Stimulated activated CD4-positive, alpha-beta T cell treated with anti-CD3 and anti-CD28 coated beads, Interleukin-12 subunit alpha, Interleukin-12 subunit beta, amount 100 ng/mL, for 48 hours (primary cell): ENCODE measurements around the gene DMGDH.

ENCODE experiments used
- DNase-seq, 3 donors: peaks; one replicate each; pipeline ENCODE4 v3.0.0-alpha.2; 2020; ENCODE audit warnings: low read depth in 2 of 3, low spot score in 1 of 3

Gene DMGDH

DNA sequence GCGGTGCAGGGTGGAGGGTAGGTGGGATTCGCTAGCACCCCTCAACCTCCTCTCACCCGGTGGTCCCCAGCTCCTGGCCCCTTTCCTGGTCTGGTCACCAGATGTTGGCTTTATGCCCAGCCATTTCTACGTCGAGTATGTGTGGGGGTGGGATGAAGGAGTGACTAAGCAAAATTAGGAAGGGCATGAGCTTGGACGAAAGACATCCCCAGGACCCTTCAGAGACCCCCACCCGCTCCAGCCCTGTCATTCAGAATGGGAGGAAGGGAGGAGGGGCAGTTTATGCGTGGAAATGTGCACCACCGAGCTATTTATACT, 835 bp upstream of the DMGDH start:
- no peak for DNase-seq

DNA sequence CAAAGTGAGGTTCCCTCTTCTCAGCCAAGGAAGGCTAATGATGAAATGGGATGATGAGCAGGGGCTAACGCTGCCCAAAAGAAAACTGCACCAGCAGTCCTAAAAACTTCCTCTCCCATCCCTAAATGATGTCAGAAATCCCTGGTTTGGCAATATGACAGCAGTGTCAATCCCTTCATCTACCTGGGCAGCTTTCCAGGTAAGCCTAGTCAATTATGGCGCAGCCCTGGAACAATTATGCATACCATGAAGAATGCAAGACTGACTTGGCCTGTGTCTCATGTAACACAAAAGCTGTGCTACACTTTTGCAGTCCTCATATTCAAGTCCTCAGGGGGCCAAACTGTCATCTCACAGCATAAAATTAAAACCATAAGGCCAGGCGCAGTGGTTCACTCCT, 7.0 kb downstream of the DMGDH start:
- no peak for DNase-seq

DNA sequence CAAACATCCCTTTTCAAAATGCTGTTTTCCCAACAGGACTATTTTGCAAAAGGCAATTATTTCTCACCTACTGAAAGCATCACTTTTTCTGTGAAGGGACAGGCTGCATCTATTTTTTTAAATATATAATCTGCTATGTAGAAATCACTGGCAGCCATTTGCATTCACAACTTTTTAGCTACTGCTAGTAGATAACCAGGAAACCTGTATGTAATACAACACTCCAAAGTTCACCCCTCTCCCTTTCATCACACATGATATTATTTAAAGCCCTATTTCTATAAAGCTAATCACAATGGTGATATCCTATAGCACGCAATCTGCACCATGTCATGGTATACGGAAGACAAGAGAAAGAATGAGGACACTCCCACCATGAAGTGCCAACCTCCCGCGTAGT, 9.8 kb downstream of the DMGDH start:
- no peak for DNase-seq

DNA sequence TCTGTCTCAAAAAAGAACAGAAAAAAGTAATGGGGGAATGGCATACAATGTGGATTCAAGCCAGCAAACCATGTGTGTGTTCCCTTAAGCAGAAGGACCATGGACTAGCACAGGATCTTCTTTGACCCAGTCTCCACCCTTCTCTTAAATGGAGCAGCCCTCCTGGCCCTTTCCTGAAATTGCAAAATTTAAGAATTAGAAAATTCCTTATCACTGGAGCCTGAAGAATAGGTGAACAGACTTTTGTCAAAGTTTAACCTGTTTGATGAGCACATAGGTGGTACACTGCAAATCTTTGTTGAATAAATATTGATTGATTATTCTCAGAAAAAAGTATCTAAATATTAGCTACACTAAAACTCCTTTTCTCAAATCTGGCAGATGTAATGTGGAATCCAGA, 12.6 kb downstream of the DMGDH start:
- no peak for DNase-seq

DNA sequence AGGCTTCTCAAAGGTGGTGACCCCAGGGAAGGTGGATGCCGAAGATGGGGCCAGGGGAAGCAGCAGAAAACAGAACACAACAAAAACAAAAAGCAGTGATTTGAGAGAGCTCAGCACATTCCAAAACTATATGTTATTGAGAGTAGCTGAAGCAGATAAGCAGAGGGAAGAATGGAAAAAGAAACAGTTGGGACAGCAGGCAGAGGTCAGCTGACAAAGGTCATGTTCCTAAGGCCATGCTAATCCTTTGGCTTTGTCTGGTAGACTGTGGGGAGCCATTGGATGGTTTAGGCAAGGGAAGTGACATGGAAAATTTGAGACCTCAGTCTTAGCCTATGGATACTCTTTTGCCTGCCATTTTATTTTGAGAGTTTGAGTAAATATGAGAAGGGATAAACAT, 14.5 kb downstream of the DMGDH start:
- DNase-seq, result no peak

DNA sequence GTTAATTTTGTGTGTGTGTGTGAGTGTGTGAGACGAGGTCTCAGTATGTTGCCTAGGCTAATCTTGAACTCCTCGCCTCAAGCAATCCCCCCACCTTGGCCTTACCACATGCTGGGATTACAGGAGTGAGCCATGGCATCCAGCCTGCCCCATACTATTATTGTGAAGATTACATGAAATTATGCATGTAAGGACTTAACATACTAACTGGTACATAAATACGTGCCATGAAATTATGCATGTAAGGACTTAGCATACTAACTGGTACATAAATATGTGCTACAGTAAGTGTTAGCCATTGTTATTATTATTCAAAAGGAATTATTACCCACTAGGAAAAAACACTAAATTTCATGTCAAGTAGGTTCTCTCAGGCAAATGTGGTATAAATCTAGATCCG, 16.2 kb downstream of the DMGDH start:
- no peak for DNase-seq

DNA sequence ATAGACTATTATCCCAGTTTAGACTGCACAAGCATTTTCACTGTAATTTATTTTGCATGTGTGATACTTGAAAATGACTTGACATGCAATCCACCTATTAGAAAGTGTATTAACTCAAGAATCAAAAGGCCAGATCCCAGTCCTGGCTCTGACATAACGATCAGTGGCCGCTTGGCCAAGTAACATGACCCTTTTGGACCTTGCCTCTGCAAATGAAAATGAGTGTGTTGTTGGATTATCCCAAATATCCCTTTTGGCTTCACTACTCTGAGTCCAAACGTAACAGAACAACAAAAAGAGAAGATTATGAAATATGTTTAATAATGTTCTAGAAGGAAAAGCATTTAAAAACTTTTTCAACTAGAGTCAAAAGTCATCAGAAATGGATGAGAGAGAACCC, 19.0 kb downstream of the DMGDH start:
- DNase-seq, result no peak

DNA sequence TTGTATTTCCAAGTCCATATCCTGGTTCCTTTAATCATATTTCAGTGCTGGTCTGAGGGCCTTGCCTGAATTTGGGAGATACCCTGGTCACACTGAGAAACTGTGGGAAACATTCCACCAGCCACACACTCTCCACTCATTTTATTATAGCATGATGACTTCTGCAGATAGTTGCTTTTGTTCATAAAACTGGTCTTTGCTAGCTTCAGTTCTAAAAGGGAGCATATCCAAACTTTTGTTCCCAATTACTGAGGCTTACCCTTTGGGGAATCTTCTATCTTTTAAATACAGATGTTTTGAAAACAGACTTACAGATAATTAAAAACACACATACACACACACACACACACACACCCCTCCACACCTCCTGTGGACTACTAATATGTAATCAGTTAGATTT, 21.0 kb downstream of the DMGDH start:
- no peak for DNase-seq

DNA sequence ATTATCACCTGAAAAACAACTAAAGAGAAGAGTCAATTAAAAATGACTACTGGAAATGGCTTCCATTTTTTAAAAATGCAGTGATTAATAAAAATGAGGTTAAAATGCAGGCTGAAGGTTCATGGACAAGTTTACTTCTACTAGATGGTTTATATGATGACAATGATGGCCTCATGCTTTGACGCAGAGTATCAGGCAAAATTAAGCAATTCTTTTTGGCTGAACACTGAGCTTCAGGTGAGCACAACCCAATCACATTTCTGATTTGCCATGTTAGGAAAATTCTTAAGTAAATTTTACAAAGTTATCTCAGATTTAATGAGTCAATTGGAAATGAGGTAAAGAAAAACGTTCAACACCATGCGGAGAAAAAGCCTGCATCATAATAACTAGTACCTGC, 22.3 kb downstream of the DMGDH start:
- DNase-seq, result no peak

DNA sequence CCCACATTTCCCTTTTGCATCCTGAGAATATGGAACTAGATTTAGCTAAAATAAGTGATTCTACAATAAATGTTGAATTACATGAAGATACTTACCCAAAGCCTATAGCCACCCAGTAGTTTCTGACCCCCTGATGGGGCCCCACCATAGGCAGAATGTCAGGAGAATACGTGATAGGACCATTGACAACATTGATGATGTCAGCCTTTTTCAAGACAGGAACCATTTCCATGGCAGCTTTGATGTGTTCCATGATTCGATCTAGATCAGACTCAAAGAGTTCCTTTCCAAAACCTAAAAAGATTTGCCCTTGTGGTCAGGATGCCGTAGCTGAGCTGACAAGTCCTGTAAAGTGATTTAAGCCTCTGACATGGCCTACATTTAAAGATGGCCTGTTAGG, 27.3 kb downstream of the DMGDH start:
- DNase-seq, result no peak

DNA sequence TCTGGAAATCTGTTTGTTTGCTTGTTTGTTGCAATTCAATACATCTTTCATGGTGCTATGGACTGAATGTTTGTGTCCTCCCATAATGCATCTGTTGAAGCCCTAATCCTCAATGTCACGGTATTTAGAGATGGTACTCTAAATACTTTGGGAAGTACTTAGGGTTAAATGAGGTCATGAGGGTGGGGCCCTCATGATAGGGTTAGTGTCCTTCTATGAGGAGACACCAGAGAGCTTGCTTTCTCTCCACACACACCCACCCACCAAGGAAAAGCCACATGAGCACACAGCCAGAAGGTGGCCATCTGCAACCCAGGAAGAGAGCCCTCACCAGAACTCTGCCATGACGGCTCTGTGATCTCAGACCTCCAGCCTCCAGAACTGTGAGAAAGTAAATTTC, 32.7 kb downstream of the DMGDH start:
- DNase-seq, result no peak

DNA sequence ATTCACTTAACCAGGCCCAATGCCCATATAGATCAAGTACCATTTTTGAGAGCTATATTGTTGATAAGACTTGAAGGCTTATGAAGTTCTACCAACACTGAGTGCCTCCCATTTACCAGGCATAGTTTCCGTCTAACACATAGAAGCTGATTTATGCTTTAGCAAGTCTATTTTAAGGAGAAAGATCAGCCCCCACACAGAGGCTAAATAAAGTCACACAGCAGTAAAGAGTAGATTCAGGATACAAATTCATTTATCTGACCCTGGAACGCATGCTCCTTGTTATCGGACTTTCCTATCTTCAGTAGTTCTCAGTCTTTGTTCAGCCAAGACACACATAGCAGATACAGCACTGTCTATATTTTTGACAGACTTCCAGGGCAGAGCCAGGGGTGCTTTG, 34.2 kb downstream of the DMGDH start:
- DNase-seq, result no peak

DNA sequence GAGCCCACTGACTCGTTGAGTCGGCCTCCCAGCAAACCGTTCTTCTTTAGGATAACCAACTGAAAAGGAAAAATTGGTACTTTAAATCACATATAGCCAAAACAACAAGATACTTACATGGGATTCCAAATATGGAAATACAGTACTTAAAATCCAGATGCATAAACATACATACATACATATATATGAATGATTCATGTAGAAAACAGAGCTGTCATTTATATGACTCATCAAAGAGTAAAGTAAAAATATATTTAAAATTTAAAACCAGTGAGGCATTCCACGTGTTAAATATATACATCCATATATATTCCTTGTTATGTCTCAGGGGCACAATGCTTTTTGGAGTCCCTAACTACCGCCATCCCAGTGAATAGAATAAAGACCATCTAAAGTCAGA, 36.7 kb downstream of the DMGDH start:
- DNase-seq, result no peak

DNA sequence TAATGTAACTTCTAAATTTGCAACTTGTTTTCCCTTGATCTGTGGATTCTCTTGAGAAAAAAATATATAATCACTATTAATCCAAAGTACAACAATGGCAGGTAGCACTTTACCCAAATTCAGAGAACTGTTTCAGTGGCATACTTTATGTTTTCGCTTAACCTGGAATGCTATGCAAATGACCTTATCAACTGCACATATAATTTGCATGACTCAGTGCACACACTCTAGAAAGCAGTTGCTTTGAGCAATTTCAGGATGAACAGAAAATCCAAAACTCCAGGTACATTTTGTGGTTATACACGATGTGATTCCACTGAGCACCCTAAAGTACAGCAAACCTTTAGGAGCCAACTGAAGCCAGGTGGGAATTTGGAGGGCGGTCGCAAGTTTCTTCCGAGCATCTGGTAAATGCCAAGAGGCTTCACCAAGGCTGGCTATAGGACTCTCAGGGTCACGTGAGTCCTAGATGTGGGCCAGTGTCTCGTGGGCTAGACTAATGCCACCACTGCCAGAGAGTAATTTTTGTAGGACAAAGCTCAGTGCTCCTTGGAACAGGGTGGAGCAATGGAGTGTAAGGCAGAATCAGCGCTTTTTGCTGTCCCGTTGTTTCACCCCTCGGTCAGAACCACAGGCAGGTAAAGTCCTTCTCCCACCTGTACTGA, 37.3 kb downstream of the DMGDH start:
- no peak for DNase-seq

DNA sequence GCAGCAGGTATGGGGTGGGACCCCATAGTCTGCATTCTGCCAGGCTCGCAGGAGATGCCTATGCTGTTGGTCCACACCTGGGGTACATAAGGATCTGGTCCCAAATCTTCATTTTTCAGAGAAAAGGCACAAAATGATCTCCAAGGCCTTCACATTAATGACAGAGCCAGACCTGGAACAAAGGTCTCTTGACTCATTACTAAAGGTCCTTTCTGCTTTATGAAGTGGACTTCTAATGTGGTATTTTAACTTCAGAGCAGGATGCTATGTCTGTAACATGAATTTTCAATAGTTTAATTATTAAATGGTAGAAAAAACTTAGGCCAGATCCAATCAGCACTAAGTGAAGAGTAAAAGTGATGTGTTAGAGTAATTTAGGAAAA, 38.0 kb downstream of the DMGDH start:
- DNase-seq, result no peak

DNA sequence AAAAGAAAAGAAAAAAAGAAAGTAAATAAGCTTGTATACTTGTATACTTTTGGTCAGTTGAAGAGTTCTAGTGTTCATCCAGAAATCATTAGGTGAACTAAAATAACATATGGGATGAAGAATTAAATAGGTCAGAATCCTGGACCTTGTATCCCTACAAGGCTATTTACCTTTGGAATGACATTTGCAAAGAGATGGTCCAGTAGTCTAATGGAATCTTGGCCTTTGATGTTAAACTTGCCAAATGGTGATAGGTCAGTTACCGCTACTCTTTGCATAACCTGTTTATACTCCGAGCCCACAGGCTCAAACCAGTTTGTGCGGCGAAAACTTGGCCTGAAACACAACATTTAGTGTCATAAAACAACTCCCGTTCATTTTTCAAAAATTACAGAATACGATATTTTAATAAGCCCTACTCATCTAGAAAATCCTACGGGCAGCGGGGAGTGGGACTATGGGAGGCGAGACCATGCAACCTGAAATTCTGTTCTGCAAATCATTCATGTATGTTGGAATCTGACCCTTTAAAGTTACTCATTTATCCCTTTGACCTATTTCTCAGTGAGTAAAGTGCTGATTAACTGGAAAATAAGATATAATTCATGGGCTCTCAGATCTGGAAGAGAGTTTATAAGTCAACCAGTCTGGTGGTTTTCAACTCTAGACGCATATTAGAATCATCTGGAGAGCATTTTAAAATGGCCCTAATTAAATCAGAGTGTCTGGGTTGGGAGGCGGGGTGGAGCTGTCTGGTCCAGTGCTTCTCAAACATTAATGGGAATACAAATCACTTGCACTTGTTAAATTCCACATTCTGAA, 38.6 kb downstream of the DMGDH start:
- DNase-seq, result no peak

DNA sequence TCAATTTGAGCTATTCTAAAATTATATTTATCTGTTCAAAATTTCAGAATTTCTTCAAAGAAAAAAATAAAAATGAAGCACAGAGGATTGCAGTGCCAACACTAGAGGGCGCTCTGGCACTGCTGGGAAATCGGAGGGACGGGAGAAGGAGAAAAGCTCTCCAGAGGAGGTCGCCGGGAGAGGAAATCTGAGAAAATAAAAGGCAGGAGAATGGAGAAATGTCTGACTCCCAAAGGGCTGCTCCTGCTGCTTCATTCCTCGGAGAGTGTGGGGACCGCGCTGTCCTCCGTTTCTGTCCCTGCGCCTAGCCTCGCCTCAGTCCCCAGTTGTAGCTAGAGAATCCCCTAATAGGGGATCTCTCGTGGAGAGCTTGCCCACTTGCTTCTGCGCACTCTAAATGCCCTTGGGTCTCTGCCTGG, 44.4 kb downstream of the DMGDH start:
- peak; percentile 4 to 53 (median 34) for DNase-seq

DNA sequence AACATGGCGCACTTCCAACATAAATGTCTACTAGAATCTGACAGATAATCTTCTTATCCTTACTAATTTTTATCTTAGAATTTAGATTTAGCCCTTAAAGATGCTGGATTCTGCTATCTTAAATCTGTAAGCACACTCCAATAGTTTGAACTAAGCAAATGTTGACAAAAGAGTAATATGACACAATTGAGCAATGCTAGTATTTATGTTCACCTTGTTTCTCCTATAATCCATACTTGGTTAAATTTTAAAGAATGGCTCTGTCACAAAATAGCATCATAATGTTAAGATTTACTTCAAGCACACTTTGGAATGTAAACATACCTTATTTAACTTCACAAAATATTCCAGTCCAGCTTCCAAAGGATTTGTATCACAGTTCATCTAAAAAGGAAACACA, 45.5 kb downstream of the DMGDH start:
- no peak for DNase-seq

DNA sequence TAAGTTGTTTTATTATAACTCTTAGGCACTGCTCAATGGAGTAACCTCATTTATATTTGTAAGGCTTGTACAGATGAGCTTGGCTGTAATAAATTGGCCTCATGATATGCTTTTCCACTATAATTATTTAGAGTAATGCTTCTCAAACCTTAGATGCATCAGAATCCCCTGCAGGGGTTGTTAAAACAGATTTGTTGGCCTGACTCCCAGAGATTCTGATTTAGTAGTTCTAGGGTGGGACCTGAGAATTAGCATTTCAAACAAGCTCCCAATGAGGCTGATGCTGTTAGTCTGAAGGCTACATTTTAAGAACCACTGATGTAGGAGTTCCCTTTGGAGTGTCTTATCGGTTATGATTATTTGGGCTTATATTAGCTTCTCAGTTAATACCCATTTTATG, 46.1 kb downstream of the DMGDH start:
- DNase-seq, result no peak

DNA sequence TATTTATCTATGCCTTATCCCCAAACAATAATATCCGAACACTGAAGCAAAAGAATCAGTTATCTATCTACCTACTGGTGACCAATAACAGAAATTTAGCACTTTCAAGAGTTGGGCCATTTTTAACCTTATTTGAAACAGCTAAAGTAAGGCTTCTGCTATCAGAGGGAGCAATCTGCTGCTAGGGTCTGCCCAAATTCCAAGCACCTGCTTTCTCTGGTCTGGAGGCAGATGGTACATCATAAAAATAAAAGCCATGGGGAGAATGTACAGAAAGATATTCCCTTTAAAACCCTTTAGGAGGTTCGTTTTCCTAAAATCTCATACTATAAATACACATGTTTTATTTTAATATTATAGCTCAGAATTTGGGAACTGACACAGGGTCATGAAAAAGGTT, 46.7 kb downstream of the DMGDH start:
- DNase-seq, result no peak

DNA sequence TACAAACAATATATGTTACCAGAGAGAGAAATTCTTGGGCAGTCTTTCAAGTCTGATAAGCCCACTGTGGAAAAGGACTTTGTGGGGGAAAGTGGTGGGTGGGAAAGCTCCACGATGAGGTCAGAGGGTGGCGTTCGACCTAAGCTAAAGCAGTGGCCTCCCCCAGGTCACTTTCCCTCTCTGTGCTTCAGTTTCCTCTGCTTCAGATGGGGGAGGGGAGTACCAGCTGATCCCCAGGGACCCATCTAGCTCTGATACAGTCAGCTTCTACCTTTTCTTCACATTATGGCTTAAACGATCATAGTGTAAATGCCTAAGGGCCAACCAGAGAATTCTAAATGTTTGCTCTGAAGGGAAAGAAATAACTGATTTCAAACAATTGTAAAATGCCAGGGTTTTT, 47.7 kb downstream of the DMGDH start:
- no peak for DNase-seq

DNA sequence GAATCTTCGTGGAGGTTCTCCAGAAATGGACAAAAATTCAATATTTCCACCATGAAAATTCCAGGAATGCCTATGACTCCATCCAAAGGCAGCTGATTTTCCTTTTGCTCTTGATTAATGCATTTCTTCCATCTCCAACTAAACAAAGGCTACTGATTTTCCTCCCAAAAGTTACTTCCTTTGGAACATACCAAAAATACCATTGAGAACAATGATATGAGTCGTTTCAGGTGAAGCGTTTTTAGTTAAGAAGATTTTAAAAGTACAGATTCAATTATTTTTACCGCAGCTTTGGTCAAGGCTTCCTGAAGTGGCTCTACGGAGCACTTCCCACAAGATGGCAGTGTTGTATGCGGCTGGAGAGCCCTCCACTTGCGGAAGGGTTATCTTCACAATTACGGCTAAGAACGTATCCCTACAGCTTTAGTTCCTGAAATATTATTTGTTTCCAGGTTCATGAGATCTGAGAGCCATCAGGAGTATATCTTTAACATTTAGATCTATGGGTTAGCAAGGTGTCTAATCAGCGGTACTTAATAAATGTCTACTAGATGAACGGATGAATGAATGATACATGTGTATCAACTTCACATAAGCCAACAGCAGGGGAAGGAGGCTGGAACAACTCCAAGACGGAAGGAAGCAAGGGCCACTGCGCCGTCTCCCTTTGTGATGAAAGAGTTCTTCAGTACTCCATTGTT, 48.5 kb downstream of the DMGDH start:
- peak; percentile 17 to 46 (median 21) for DNase-seq

DNA sequence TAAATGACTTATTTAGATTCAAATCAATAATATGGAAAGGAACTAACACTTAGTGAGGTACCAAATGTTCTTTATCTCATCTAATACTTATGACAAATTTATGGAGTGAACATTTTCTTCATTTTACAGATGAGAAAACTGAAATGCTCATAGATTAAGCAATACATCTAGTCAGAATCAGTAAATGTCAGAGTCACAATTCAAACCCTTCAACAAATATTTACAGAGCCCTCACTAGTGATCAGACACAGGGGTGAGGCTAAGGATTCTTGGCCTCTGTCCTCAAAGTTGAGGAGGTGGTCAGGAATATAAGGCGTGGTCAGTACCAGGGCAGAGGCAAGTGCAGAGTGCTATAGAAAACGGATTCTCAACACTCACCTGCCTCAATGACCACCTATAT, 54.8 kb downstream of the DMGDH start:
- no peak for DNase-seq
